Dermis blood vessel endothelial cell (primary cell): ENCODE results near the gene KCNE3. TPM values are rescaled to one million over a fixed set of nuclear protein-coding genes. Genes with fewer than 3 reads are reported as not detected.
A peak's percentile ranks its signal among the peaks of the same experiment; 100 is the strongest.

Source experiments
- DNase-seq: peaks from one replicate; pipeline ENCODE4 v3.0.0; 2010
- total RNA-seq: library from RNA; depleted of rRNA; stranded (reverse); fragments of >200 nt; gene quantifications from 2 replicates; pipeline ENCODE4 v1.2.3, GENCODE V29; 2014

The KCNE3 gene, protein sequence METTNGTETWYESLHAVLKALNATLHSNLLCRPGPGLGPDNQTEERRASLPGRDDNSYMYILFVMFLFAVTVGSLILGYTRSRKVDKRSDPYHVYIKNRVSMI
- 1.1 and 1.5 TPM in 2 replicates for total RNA-seq

DNA sequence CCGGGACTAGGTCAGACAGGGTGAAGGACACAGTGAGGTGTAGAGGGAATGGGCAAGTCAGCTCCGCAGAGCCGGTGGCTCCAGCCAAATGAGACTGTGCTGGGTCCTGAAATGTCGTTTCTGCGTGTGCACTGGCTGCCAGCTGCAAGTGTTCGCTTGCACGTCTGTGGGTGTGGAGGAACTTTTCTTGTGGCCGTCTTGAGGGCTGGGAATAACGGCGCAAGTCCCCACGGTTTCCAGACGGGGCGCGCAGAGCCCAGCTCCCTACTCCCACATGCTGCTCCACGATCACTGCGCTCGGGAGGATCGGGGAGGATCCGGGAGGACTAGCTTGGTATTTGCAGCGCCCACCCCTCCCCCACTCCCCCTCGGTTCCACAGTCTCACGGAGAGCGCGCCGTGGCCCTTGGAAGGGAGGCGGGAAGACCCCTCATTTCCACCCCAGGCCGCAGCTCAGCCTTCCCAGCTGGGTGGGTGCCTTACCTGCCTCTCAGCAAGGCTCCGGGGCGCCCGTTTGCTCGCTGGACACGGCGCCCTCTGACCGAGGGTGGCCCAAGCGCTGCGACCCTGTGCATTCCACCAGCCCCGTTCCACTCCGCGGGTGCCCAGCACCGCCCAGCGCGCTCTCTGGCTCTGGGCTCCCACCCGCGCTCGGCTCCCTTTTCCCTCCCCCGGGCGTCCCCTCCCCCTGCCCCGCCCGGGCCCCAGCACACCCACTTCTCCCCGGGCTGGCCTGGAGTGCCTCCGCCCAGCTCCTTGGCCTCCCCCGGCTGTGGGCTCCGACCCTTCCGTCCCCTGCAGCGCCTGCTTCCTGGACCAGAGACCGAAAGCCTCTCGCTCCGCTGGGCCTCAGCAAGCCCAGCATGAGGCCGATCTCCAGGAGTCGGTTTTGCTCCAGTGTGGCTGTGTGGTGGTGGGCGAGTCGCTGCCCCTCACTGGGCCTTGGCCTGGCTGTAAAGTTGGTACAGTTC, at the start of gene KCNE3:
TSS of gene KCNE3 (minus strand) at position 634 of the 970 bp plus-strand sequence. CDS start 9,986 bp downstream, outside the sequence.
- DNase-seq, result peak; percentile 35

DNA sequence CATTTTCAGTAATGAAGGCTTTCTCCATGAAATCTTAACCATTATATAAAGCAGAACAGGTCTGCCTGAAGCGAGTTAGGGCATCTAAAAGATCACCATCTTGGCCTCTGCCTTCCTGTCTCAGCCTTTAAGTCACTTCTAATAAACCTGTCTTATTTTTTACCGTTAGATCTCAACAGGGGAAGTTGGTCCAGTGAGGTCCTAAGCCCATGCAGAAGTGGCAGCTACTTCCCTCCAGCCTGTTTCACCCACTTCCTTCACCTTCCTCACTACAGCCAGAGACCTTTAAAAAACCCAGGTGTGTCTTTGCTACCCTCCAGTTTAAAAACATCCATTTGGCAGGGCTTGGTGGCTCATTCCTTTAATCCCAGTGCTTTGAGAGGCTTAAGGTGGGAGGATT, 40.2 kb upstream of the KCNE3 start:
- DNase-seq, result no peak

DNA sequence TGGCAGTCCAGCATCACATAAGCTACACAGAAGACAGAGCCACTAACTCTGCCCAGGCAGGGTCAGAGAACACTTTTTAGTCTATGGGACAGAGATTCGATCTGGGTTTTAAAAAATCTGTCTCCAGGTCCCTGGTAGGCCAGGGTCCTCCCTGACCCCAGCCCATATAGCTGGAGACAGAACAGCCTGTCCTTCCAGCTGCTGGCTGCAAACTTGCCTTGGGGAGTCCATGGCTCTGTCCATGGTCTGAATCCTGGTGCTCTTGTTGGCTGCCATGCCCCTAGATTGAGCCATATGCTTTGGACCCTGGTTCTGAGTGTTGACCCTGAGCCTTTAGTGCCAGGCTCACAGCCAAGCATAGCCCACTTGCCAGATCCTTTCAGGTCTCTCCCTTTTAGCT, 39.5 kb upstream of the KCNE3 start:
- DNase-seq, result peak; percentile 18

DNA sequence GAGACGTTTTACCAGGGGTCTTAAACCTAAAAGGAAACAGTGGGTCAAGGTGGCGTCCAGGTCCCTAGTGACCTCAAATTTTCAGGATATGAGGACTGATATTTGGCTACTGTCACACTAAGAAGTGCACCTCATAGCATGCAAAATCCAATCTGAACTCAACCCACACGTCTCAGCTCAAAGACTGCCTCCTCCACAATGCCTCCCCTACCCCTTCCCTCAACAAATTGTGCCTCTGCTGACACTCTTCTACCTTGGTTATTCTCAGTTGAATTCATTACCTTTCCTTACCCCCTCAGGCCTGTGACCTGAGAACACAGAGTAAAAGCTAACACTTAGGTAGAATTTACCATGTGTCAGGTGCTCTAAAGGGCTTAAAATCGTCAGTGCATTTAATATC, 38.6 kb upstream of the KCNE3 start:
- no peak for DNase-seq

DNA sequence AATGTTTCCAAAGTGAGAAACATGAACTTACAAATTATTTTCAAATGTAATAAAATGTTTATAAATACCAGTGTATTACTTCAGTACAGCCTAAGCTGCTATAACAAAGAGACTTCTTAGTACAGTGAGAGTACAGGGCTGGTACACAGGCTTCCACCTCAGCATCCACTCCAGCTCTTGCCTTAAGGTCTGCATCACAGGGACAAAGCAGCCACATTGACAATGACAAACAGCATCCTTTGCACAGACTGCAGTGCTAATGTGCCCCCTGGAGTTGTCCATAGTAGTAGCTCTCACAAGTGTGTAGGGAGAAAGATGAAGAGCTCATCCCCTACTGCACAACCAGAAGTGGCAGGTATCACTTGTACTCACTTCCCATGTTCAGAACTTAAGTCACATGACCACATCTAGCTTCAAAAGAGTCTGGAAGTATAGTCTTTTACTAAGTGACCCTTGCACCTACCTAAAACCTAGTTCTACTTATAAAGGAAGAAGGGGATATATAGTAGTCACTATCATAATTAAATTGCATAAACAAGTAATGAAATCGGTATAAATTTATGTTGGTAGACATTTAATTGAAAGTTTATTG, 36.8 kb upstream of the KCNE3 start:
- no peak for DNase-seq

DNA sequence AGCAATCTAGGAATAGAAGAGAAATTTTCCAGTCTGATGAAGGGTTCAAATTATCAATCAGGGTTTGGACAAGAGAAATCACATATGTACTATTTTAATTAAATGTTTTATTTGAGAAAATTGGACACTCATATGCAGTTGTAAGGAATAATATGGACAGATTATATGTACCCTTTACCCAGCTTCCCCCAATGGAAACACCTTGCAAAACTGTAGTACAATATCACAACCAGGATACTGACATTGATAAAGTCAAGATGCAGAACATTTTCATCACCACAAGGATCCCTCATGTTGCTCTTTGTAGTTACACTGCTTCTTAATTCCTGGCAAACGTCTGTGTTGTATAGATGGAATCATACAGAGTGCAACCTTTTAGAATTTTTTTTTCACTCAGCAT, 27.6 kb upstream of the KCNE3 start:
- no peak for DNase-seq

DNA sequence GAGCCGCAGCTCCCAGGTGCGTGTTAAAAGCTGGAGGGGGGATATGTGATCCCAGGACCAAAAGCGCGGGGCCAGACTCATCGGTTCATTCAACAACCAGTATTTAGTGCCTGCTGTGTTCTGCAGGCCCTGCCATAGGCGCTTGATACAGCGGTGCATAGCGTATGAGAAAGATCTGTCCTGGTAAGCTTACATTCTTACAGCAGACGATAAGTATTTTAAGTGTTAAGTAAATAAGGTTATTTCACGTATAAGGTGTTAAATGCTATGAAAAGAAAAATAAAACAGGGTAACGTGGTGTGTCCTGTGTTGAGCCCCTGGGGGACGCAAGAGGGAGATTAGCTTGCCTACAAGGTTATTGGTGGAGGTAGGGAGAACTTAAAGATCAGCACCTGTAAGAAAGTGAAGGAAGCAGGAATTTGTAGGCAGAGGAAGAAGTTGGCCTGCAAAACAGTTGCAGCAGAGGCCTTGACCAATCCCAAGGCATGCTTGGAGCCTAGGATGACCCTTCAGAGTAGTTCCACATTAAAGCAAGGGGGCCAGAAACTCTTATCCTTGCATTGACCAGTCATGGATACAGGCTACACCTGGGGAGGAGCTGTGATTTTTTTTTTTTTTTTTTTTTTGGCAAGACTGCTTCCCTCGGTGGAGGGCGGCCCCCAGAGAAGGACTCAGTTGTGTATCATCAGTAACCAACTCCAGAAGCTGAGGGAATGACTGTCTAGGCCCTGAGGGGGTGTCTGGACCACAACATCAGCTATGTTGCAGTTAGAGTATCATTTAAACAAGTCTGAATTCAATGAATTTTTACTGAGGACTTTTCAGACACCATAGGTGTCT, 26.7 kb upstream of the KCNE3 start:
- no peak for DNase-seq

DNA sequence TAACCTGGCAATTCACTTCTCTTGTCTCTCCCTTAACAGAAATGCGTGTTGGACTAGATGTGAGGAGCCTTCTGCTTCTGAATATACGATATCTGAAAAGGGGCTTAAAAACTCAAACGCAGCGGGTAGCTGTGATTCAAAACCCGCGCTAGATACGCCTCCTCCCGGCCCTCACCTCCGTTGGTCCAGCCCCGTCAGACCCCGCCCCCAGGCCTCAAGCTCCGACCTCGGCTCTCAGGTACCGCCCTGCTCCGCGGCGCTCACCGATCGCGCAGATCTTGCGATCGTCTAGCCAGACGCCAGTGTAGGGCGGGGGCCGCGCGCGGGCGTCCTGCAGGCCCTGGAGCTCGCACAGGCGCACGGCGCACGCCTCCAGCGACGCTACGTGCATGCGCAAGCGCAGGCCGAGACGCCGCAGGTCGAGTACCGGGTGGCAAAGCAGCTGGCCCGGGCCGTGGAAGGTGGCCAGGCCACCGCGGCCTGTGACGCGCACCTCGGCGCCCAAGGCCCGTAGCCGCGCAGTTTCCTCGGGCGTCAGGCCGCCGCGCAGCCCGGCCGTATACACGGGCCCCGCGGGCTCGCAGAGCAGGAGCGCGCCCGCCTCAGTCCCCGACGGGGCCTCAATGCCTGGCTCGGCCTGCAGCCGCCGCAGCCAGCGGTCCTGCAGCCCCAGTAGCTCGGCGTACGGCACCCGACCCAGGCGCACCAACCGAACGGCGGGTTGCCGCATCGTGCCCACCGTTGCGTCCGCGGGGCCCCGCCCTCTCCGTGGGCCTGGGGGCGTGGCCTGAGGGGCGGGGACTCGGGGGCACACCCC, 25.8 kb upstream of the KCNE3 start, which contains the start of gene LIPT2:
TSS of gene LIPT2 (minus strand) at position 751 of the 817 bp plus-strand sequence. CDS start at position 730, 21 bp downstream.
- peak; percentile 98 for DNase-seq

DNA sequence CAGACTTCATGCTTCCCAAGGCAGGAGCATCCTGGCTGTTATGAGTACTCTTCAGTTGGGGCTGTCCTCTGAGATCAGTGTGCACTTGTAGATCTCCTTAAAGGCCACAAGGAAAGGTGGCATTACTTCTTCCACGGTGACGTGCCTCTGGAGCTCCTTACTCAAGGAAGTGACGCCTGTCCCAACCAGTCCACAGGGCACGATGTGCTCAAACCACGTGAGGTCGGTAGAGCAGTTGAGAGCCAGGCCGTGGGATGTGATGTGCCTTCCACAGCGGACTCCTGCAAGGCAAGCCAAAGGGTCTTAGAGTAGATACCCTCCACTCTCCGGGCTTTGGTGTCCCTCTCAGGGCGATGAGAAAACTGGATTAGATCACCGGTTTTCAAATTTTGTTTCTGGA, 24.7 kb upstream of the KCNE3 start:
- DNase-seq, result no peak

DNA sequence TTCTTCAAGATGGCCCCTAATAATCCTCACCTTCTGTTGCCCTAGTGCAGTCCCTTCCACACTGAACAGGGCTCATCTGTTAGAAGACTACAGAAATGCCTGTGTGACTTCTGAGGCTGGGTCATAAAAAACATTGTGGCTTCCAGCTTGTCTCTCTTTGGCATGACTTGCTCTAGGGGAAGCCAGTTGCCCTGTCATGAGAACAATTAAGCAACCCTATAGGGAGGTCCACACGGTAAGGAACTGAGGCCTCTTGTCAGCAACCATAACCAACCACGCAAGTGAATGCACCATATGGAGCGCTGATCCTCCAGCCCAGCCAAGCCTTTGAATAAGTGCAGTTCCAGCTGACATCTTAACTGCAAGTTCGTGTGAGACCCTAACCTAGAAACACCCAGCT, 23.6 kb upstream of the KCNE3 start:
- no peak for DNase-seq

DNA sequence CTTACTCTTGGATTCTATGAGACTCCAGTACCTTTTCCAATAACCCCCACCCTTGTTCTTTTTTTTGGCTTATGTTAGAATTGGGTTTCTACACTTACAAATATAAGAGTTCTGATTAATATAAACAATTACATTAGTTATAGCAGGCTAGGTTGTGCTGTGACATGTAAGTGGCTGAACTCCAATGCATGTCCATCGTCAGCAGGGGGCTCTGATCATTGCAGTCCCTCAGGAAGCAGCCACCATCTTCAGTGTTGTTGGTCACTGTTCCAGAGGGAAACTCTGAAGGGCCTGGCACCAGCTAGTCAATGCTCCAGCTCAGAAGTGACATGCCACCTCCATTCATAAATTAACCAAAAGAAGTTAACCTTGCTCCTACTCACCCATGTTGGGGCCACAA, 20.5 kb upstream of the KCNE3 start:
- DNase-seq, result peak; percentile 33

DNA sequence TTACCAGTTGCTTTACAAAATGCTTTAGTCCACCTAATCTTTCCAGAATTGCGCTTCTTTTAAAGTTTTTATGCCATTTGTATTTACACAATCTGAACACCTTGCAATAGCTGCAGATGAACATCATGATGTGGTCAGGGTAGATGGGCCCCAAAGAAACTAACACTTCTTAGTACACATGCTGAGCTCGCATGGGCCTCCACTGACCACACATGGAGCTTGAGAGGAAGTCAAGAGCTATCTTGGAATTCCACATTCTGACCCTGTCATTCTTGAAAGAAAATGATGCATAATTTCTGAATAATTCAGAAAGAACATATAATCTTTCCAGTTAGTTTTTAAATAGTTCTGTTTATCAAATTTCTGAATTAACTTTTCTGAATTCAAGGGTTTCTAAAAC, 18.5 kb upstream of the KCNE3 start:
- DNase-seq, result no peak

DNA sequence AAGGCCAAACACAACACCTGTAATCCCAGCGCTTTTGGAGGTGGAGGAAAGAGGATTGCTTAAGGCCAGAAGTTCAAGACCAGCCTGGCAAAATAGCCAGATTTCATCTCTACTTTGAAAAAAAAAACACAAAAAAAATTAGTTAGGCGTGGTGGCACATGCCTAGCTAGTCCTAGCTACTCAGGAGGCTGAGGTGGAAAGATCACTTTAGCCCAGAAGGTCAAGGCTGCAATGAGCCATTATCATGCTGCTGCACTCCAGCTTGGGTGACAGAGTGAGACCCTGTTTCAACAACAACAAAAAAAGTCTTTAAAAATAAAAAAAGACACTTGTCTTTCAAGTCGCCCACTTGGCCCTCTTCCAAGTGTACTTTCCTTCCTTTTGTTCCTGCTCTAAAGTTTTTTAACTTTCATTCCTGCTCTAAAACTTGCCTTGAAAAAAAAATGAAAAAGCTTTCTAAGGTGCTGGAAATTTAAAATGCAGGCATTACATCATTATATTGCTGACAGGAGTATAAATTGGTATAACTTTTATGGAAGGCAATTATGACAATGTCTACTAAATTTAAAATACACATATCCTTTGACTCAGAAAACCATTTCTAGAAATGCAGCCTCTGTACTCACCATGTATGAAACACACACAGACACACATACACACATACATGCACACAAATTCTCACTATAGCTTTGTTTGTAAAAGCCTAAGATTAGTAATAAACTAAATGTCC, 13.5 kb upstream of the KCNE3 start:
- DNase-seq, result no peak

DNA sequence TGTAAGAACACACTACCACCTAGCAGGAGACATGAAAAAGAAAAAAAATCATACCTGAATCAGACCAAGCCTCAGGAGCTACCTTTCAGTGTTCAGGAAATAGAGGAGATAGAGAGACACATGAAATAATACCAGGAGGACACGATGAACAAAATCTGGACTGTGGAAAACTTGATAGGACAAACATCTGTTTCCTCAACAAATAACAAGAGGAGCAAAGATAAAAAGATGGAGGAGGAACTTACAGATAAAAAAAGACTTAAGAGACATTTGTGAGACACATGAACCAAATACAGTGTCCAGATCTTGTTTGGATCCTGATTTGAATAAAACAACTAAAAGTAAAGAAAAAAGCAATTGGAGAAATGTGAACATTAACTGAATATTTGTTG, 12.4 kb upstream of the KCNE3 start:
- DNase-seq, result no peak

DNA sequence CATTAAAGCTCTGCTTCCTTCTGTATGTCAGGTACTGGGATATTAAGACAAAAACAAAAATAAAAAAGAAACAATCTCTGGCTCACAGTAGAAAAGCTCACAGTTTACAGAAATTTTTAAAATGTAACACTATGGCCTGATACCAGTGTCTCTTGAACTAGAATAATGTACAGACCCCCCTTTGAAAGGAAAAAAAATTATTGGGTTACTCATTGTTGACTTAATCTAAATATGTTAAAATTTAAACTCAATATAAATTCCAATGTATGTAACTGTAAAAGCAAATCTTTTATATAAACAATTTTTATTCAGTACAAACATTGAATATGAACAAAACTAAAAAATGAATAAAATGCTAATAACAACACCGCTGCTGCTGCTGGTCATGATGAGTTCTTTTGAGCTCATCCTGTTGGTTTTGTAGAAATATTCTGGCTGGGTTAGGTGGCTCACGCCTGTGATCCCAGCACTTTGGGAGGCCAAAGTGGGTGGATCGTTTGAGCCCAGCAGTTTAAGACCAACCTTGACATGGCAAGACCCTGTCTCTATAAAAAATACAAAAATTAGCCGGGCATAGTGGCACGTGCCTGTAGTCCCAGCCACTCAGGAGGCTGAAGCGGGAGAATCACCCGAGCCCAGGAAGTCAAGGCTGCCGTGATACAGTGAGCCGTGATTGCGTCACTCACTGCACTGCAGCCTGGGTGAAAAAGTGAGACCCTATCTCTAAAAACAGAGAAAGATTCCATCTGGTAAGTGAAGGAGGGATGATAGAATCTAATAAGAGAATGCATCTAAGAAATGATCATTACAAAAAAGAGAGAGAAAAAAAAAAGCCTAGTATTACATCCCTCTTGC, 11.8 kb upstream of the KCNE3 start:
- DNase-seq, result no peak

DNA sequence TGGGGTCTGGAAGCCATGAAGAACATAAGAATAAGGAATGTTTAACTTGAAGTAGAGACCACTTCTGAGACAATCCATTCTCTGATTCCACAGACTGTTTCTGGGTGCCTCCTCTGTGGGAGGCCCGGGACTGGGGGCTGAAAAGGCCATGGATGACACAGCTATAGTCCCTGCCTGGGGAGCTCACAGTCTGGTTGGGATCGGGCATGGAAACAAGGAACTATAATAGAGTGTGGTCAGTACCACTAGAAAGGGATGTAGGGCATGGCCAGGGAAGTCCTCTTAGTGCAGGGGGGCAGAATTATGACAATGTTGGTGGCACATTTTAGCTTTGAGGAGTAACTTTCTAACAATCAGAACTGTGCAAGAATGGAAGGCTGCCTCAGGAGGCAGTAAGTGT, 9.2 kb upstream of the KCNE3 start:
- DNase-seq, result no peak

DNA sequence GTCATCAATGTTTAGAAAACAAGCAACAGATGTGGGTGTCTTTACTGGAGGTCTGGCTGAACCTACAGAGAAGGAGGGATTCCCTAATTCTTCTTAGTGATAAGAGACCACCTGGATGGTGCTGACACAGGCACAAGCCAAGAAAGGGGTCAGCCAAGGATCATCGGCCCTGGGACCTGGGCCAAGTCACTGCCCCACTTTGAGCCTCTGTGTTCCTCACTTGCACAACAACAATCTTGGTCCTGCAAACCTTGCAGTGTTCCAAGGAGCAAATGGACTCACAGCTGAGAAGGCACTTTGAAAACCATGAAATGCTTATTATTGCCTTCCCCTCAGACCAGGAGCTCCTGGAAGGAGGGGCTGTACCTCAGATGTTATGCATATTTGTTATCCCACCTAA, 7.0 kb upstream of the KCNE3 start:
- no peak for DNase-seq

DNA sequence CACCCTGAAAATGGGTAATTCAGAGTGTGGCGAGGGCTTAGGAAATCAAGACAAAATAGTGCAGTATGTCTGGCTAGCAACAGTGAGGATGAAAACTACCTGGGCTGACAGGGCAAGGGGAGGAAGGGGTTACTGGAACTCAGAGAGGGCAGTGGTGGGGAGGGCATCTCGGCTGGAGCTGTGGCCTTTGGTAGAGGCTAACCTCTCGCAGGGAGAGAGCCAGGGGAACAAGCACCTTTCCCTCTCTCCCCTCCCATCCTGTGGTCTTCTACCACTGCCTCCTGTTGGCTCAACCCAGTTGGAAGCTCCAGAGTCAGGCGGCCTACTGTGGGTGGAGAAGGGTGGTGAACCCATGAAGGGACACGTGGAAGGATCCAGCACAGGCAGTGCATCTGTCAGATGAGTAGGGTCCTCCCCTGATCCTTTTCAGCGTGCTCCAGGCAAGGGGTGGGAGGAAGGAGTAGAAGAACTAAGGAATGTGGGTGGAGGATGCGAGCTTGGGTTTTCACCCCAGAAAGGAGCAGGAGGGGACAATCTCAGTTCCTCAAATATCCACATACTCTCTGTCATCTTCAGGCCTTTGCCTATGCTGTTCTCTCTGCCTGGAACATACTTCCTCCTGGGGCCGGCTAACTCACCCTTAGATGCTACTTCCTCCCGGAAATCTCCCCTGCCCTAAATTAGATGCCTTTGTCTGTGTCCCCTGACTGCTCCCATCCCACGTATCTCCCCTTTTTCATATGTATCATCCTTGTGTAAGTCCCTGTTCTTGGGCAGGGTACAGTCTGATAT, 6.2 kb upstream of the KCNE3 start:
- DNase-seq, result no peak

DNA sequence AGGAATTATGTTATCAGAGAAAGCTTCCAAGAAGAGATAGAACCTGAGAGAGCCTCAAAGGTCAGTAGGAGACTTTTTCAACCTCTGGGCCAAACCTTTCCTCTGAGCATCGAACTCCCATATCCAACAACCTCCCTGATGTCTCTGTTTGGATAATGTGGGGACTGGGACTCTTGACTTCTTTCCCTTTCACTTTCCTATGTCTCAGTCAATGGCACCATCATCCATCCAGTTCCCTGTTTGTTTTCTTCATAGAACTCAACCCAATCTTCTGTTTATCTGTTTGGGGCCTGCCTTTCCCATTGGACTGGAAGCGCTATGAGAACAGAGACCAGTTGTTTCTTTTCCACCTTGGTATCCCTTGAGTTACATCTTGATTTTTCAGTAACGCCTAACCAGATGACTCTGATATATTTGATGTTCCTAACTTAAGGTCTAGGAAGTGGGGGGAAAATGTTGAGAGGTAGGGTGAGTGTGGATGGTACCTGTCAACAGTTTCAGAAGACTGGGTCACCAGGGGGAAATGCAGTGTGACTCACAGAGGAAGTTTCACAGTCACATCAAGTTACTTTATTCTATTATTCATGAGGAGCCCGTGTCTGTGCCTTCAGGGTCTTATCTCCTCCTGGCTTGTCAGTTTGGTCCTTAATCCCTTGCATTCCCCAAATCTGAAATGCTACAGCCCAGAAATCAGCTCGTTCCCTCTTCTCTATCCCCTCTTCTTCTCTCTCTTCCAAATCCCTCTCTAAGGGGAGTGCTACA, 4.5 kb upstream of the KCNE3 start:
- no peak for DNase-seq
